GM21423 (cell line): Measurements from ENCODE around the gene SEC16B.
"Not testable (repeated sequence)": the region's sequence is repeated elsewhere in the genome, so short reads cannot be mapped to it uniquely, and the experiment has no call there.

Experiments
- ATAC-seq: cut with Tn5 transposase; IDR thresholded peaks from one replicate; pipeline ENCODE4 v1.9.1; 2021; ENCODE audit warnings: mild to moderate bottlenecking, moderate library complexity; ENCODE audit not compliant: unreplicated experiment

Gene SEC16B, protein sequence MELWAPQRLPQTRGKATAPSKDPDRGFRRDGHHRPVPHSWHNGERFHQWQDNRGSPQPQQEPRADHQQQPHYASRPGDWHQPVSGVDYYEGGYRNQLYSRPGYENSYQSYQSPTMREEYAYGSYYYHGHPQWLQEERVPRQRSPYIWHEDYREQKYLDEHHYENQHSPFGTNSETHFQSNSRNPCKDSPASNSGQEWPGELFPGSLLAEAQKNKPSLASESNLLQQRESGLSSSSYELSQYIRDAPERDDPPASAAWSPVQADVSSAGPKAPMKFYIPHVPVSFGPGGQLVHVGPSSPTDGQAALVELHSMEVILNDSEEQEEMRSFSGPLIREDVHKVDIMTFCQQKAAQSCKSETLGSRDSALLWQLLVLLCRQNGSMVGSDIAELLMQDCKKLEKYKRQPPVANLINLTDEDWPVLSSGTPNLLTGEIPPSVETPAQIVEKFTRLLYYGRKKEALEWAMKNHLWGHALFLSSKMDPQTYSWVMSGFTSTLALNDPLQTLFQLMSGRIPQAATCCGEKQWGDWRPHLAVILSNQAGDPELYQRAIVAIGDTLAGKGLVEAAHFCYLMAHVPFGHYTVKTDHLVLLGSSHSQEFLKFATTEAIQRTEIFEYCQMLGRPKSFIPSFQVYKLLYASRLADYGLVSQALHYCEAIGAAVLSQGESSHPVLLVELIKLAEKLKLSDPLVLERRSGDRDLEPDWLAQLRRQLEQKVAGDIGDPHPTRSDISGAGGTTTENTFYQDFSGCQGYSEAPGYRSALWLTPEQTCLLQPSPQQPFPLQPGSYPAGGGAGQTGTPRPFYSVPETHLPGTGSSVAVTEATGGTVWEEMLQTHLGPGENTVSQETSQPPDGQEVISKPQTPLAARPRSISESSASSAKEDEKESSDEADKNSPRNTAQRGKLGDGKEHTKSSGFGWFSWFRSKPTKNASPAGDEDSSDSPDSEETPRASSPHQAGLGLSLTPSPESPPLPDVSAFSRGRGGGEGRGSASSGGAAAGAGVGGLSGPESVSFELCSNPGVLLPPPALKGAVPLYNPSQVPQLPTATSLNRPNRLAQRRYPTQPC

DNA sequence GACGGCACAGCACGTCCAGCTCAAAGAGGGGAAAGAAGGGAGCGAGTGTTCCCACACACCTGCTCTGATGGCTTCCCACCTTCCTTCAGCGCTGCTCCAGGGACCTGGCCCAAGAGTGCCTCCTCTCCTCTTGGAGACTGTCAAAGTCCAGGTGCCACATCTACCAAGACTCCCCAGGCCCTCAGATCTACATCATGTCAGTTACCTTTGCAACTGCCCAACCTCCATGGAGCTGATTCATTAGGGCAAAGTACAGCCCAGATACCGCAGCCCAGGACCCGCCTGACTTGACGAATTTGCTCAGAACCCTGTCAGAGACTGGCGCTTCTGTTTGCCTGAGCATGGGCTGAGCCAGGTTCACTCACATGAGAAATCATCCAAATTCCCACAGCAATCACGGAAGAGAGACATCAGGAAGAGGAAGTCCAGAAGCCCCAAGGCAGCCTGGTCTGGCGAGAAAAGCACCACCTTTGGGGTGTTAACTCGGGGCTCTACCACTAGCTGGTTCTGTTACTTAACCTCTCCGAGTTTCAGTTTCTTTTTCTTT is at the start of gene SEC16B:
Gene SEC16B (minus strand): TSS at position 234 of the 547 bp plus-strand sequence. CDS start 2,077 bp downstream, outside the sequence.
- no peak for ATAC-seq

GRCh38 chr1:178019622-178020021 is 49.8 kb upstream of the SEC16B start:
- no peak for ATAC-seq

- ATAC-seq = no peak
Observed at GRCh38 chr1:178019208-178019607, 49.4 kb upstream of the SEC16B start.

DNA sequence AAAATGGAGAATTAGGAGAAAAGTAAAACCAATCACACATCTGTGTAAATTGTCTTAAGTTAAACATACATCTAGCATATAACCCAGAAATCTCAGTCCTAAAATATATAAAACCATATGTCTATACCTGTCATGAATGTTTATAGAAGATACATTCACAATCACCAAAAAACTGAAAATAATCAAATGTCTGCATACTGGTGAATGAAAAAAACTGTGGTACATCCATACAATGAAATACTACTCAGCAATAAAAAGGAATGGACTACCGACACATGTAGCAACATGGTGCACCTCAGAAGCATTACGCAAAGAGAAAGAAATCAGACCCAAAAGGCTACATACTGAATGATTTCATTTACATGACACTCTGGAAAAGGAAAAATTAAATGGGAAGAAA is 47.7 kb upstream of the SEC16B start:
- ATAC-seq = no peak

DNA sequence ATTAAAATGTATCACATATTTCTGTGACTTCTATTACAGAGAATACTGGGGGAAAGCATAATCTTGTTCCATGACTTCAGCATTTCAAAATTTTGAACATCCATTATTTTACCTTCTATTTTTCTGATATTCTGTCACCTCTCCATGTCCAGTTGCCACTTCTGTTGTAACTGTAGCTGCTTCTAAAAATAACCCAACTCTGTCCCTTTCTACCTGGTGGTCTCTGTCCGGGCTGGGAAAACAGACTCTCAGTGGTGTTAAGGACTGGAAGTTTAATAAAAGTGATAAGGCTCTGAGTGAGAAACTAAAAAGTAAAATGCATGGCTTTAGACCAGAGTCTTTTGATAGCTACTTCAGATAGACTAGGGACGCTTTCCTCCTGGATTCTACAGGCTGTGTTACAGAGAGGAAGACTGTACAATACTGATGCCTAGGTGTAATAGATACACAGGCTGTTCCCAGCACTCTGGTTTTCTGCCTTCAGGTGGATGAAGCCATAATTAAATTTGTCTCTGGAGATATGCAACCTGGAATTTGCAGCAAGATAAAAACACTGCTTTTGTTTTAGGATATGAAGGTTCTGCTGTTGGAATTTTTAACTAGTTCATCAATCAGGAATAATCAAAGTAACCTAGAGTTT is 42.1 kb upstream of the SEC16B start:
- ATAC-seq = no peak

DNA sequence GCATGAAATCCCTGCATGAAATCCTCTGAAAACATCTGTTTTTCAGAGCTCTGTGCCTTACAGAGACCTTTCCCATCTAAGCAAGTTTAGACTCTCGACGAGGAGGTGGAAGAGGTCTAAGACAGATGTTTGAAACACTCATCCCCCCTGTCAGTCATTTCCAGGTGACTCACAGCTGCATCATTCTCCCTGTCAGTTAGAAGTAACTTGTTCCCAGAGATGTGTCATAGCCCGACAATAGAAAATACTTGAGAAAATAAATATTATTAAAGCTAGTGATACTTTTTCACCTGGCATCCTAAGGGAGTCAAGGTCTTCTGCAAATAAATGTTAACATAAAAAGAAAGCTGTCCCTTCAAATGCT is 41.6 kb upstream of the SEC16B start:
- ATAC-seq = no peak

DNA sequence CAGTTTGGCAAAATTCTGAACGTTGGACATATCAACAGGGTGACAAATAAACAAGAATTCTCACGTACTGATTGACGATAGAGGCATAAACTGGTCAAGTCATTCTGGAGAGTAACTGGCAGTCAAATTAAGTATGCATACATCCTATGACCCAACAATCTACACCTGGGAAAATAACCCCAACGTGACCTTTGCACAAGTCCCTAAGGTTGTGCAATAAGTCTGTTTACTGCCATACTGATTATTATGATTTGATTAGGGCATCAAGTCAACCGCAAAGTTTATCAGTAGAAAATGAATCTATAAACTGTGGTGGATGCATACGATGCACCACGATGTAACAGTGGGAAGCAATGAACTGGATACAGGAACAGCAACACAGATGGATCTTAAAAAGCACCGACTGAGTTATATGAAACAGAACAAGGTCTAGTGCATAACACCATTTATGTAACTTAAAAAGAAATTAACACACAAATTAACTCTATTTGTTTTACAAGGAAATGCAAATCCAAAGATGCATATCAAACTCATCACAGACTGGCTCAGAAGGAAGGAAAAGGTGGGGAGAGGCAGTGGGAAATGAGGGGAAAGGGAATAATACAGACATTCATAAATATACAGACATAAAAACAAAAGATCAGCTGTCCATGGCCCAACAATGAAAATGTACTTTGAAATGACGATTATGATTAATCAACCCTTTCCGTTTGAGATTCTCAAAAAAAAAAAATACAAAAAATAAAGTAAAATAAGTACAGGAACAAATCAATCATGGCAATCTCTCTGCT is 41.0 kb upstream of the SEC16B start:
- ATAC-seq = no peak

DNA sequence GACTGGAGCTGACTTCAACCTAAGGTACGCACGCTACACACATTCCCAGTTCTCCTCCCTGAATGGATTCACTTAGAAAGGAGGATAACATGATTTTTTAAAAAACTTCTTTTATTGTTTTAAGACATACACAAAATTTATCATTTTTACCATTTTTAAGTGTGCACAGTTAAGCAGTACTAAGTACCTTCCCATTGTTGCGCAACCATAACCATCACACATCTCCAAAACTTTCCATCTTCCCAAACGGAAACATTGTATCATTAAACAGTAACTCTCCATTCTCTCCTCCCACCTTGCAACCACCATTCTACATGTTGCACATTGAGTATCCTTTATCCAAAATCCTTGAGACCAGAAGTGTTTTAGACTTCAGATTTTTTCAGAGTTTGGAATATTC is 36.2 kb upstream of the SEC16B start:
- ATAC-seq = no peak

DNA sequence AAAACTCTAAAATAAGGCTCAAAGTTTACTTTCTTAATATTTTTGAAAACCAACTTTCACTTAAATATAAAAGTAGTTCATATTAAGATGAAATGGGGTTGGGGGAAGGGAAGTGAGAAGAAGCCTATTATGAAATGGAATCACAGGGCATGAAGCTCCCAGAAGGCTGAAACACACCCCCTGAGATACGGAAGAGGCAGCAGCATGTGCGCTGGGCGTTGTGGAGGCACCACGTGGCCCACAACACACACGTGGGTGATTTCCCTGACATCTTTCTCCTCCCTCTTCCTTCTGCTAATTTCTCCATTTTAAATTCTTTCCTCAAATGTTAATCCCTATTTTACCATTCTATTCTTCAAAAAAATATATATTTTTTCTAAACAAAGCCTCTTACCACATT is 35.6 kb upstream of the SEC16B start:
- no peak for ATAC-seq

DNA sequence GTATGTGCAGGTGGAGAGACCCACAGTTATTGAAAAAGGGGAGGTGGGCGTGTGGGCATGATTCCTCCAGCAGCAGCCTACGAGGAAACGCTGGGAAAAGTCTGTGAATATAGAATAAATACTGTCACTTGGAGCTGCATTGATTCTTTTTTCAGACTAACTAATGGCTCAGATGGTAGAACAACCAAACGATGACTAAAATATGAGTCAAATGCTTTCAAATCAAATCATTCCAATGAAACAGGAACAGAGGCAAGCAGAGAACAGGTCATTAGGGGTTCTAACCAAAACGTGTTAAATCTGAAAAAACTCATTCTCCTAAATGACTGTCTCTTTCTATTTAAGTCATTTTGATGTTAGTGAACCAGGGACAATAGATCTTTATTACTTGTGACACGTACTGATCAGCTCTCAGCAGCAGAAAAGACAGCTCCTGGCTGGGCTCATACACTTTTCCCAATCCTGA is 35.1 kb upstream of the SEC16B start:
- no peak for ATAC-seq

DNA sequence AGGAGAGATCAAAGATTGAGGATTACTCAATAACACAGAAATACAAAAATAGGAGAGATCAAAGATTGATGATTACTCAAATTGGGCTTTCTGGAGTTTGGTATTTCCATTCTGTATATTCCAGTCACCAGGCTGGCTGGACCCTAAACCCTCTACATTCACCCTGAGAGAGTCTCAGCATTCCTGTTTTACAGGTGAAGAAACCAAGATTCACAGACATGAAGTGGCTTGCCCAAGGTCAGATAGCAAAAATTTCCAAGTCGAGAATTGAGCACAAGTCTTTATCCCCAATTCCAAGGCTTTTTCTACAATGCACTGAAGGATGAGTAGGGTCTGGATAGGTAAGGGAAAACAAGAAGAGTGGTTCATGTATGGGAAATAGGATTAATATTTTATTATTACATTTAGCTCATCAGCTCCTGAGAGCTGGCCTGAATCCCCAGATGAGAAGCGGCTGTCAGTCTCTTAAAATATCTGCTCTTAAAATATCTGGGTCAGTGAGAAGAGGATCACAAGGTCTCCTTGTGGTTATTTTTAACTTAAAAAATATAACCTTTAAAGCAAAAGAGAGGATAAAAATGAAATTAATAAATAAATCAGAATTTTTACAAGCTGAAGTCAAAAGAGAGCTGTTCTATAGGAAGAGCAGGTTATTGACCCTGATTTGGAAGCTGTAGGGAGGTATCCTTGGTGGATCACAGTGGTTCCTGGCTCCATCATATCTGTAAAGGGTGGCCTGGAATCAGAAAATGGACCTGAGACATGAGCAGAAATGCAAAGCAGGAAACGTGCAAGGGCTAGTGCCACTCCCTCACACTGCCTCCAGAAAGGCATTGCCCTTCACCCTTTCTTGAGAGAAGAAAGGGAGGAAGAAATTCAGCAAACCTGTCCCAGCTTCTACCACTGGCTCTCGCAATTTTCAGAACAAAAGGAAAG is 29.1 kb upstream of the SEC16B start:
- ATAC-seq = no peak

DNA sequence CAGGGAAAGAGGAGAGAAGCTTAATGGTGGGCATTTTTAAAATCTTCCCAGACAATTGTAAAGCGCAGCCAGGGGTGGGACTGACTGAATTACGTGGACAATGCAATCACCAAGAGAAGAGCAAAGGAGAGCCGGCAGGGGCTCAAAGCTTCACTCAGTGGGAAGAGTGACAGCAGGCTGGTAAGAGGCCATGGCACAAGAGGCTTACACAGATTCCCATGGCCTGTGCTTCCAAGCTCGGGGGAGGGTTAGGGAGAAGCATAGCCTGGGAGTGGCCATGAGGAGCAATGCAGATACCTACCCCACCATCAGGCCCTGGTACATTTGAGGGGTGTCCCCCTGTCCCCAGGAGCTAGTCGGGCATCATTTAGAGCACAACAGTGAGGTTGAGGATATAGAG is 27.1 kb upstream of the SEC16B start:
- no peak for ATAC-seq

- no peak for ATAC-seq
Observed at GRCh38 chr1:177995369-177995768, 25.5 kb upstream of the SEC16B start.

DNA sequence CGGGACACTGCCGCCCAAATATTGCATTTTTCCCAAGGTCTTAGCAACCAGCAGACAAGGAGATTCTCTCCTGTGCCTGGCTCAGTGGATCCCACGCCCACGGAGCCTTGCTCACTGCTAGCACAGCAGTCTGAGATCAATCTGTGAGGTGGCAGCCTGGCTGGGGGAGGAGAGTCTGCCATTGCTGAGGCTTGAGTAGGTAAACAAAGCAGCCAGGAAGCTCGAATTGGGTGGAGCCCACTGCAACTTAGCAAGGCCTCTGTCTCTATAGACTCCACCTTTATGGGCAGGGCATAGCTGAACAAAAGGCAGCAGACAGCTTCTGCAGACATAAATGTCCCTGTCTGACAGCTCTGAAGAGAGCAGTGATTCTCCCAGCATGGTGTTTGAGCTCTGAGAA is 16.4 kb upstream of the SEC16B start:
- ATAC-seq = not testable (repeated sequence)

DNA sequence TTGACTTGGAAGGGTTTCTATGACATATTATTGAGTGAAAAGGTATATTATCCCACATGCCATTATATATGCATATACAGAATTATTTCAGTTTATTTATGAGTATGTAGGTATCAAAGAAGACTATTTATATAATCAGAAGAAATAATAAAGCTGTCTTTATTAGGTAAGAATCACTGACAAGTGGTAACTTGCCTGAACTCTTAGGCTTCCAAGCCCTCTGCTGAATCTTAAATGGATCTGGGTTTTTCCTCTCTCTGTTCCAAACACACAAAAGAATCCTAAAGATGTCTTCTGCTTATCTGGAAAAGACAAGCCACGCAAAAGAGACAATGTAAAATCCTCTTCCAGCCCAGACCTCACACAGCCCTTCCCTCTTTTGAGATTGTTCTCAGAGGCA is 14.9 kb upstream of the SEC16B start:
- no peak for ATAC-seq

- no peak for ATAC-seq
Observed at GRCh38 chr1:177984136-177984525, 14.3 kb upstream of the SEC16B start.

- ATAC-seq = no peak
Observed at GRCh38 chr1:177983482-177984135, 13.8 kb upstream of the SEC16B start.

DNA sequence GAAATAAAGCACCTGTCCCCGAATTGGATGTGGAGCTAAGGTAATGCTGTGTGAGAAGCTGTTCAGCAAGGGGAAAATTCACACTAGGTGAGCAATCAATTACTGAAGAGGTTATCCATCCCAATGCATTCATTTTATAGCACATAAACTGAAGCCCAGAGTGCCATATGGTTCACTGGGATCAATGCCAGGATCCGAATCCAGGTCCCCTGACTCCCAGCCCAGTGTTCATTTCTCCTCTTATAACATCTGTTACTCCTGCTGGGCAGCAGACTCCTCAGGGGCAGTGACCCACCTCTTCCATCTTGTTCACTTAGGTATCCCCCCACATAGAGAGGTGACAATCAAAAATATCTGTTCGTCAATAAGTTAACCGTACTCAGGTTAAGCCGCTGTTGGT is 13.2 kb upstream of the SEC16B start:
- no peak for ATAC-seq
